Aorta (tissue), 5 donors: ENCODE measurements around the gene MYH11. TPM values are rescaled to one million over a fixed set of nuclear protein-coding genes. Genes with fewer than 3 reads are reported as not detected.
A peak's percentile ranks its signal among the peaks of the same experiment; 100 is the strongest.

ENCODE experiments used
- ATAC-seq: fragments of 200-7000 bp; cut with Tn5 transposase; one replicate; pipeline ENCODE4 v1.9.1; 2022; ENCODE audit warnings: moderate library complexity; ENCODE audit not compliant: low FRiP score
- DNase-seq, 2 donors: peaks; one replicate each; pipeline ENCODE4 v3.0.0-alpha.2; 2020
- H3K27ac ChIP-seq, 2 donors: one replicate each; pipeline ENCODE4 v1.5.1; 2013; ENCODE audit warnings: low read length in 2 of 2, mild to moderate bottlenecking in 2 of 2, moderate library complexity in 2 of 2, control low read depth in 1 of 2, inconsistent platforms in 1 of 2, low read depth in 1 of 2
- H3K27me3 ChIP-seq, 2 donors: one replicate each; pipeline ENCODE4 v1.6.1; 2013; ENCODE audit warnings: control low read depth in 1 of 2, low read length in 1 of 2, mild to moderate bottlenecking in 1 of 2, moderate library complexity in 1 of 2; ENCODE audit not compliant: insufficient read depth in 2 of 2, control insufficient read depth in 1 of 2
- H3K36me3 ChIP-seq, 2 donors: one replicate each; pipeline ENCODE4 v1.6.1; 2013; ENCODE audit warnings: control low read depth in 1 of 2, low read length in 1 of 2, mild to moderate bottlenecking in 1 of 2; ENCODE audit not compliant: insufficient read depth in 2 of 2, control insufficient read depth in 1 of 2
- H3K4me1 ChIP-seq, 2 donors: one replicate each; pipeline ENCODE4 v1.6.1; 2013; ENCODE audit warnings: low read length in 2 of 2, control low read depth in 1 of 2, mild to moderate bottlenecking in 1 of 2, moderate library complexity in 1 of 2; ENCODE audit not compliant: insufficient read depth in 2 of 2, control insufficient read depth in 1 of 2
- H3K4me3 ChIP-seq, 2 donors: one replicate each; pipeline ENCODE4 v1.5.1; 2013; ENCODE audit warnings: low read length in 2 of 2, control low read depth in 1 of 2, mild to moderate bottlenecking in 1 of 2
- H3K9me3 ChIP-seq: one replicate; pipeline ENCODE4 v1.6.1; 2013; ENCODE audit warnings: mild to moderate bottlenecking, low read length; ENCODE audit not compliant: control insufficient read depth
- WGBS, 2 donors: extraction: QIAGEN DNeasy Blood & Tissue Kit; methylation state at CpG; one replicate each; pipeline ENCODE4 v1.1.7; 2013; 5-methylcytosine and 5-hydroxymethylcytosine counted together
- intact Hi-C, 2 donors: fragments of 100-400 bp; cut with DNase I; formaldehyde crosslinking; loops; one replicate each; pipeline versions ENCODE4 v1.14.2 to v1.15.0; 2022
- polyA plus RNA-seq, 2 donors: library from polyadenylated mRNA; stranded (reverse); fragments of 200-250 nt; gene quantifications; one replicate each; pipeline ENCODE4 v1.2.3, GENCODE V29; 2013
- total RNA-seq, 2 donors: library from RNA; stranded (reverse); fragmentation: NEBNext Ultra II Directional; extraction: Animal tissue kit (Norgen Biotek cat#: 25700); gene quantifications; one replicate each; pipeline ENCODE4 v1.2.1, GENCODE V29; 2021
- donor health status: healthy with polysubstance abuse.
- donor health status: Bipolar disorder and iron deficiency.
- donor health status: DM: no; HTN: no; CAD: no.
- donor health status: DM: no; HTN: no; CAD: no.
- donor health status: DM: yes; HTN: yes; CAD: no.

MYH11 gene
- total and polyA plus RNA-seq, 4 donors = 631 to 2,053 (median 1,169) TPM

DNA sequence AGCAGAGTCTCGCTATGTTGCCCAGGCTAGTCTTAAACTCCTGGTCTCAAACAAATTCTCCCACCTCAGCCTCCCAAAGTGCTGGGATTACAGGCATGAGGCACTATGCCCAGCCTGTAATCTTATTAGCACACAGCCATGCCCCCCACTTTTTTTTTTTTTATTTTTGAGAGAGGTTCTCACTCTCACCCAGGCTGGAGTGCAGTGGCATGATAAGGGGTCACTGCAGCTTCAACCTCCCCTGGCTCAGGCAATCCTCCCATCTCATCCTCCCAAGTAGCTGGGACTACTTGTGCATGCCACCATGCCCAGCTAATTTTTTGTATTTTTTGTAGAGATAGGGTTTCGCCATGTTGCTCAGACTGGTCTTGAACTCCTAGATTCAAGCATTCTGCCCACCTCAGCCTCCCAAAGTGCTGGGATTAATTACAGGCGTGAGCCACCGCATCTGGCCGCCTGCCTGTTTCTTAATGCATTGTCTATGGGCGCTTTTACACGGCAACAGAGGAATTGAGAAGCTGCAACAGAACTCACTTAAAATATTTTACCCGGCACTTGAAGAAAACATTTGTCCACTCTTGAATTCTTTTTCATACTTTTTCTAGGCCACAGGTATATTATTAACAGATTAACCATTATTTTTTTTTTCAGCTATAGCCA is 40.4 kb upstream of the MYH11 start:
- WGBS, 2 donors = 94 to 95% methylated on average over 8 of the region's 8 CpGs
- Histone ChIP-seq H3K4me3 (no peak overlapping the region), H3K4me1 (no peaks in the 10 kb centered on the region), H3K27me3 (no peaks in the 10 kb centered on the region), H3K9me3 (no peaks in the 10 kb centered on the region), H3K36me3 (no peaks in the 10 kb centered on the region), H3K27ac (no peak overlapping the region)
- DNase-seq (no peak), ATAC-seq (no peak)
- intact Hi-C loops = loop anchor here in 1 of 2 donors (10.0 kb wide), 1 partner anchor 48 kb away; the partner anchor contains the start of gene ABCC1

DNA sequence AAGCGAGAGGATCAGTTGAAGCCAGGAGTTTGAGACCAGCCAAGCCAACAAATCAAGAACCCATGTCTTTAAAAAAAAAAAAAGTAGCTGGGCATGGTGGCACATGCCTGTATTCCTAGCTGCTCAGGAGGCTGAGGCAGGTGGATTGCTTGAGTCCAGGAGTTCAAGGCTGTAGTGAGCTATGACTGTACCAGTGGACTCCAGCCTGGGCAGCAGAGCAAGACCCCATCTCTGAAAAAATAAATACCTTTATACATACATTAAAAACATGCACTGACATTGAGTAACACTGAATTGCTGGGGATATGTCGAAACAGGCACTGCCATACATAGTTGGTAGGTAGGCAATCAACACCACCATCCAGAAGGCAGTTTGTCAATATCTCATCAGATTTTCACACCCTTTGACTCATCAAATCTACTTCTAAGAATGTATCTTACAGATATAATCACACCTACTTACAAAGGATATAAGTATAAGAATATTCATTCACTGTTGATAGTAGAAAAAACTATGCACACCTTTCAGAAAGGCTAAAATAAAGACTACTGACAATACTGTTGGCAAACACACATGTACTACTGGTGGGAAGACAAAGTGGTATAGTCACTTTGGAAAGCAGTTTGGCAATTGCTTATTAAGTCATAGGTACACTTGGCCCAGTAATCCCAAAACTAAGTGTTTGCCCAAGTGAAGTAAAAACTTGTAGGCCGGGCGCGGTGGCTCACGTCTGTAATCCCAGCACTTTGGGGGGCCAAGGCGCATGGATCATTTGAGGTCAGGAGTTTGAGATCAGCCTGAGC is 37.9 kb upstream of the MYH11 start:
- ATAC-seq = no peak
- H3K36me3 ChIP-seq = no peaks in the 10 kb centered on the region
- intact Hi-C loops = loop anchor here in 1 of 2 donors (10.0 kb wide), 1 partner anchor 50 kb away; the partner anchor contains the start of gene ABCC1

GRCh38 chr16:15891508-15891907 is 34.7 kb upstream of the MYH11 start:
- no peaks in the 10 kb centered on the region for H3K27me3 ChIP-seq
- peaks cover 0 to 2% of the 10 kb centered on the region in 2 donors for H3K4me1 ChIP-seq
- DNase-seq (no peak), ATAC-seq (no peak)
- H3K27ac ChIP-seq = no peak overlapping the region
- H3K9me3 ChIP-seq = no peaks in the 10 kb centered on the region
- WGBS, 2 donors = 95 to 97% methylated on average over 3 of the region's 3 CpGs
- H3K36me3 ChIP-seq = no peaks in the 10 kb centered on the region
- H3K4me3 ChIP-seq = no peak overlapping the region
- intact Hi-C loops = loop anchor here in 1 of 2 donors (10.0 kb wide), 1 partner anchor 53 kb away; the partner anchor contains the start of gene ABCC1

More for the DNA sequence above, 37.9 kb upstream of the MYH11 start:
- H3K27me3 ChIP-seq = no peaks in the 10 kb centered on the region
- H3K4me1 ChIP-seq = no peaks in the 10 kb centered on the region
- DNase-seq = no peak
- 95 to 96% methylated on average over 7 of the region's 7 CpGs for WGBS, 2 donors
- H3K4me3 ChIP-seq = no peak overlapping the region
- H3K27ac ChIP-seq = no peak overlapping the region
- no peaks in the 10 kb centered on the region for H3K9me3 ChIP-seq

GRCh38 chr16:15888072-15888976 is 31.5 kb upstream of the MYH11 start, which contains the start of gene CEP20:
TSS of gene CEP20 (minus strand) at chr16:15888603. CDS start at chr16:15888585, 18 bp downstream.
- Histone ChIP-seq H3K9me3 (no peaks in the 10 kb centered on the region), H3K27me3 (no peaks in the 10 kb centered on the region), H3K36me3 (peaks cover 0 to under 1% of the 10 kb centered on the region in 2 donors), H3K4me3 (peak within 1 kb of the TSS; percentile 70 to 77), H3K27ac (peak within 1 kb of the TSS in 1 of 2 donors; percentile 94), H3K4me1 (peaks cover 0 to 2% of the 10 kb centered on the region in 2 donors)
- ATAC-seq = peak; percentile 100
- intact Hi-C loops = no loop called here
- WGBS, 2 donors = 0% methylated on average over 40 to 41 of the region's 41 CpGs
- peak; percentile 100 for DNase-seq

- intact Hi-C loops = no loop called here
These were observed 30.5 kb upstream of the MYH11 start for GRCh38 chr16:15887283-15887682.

DNA sequence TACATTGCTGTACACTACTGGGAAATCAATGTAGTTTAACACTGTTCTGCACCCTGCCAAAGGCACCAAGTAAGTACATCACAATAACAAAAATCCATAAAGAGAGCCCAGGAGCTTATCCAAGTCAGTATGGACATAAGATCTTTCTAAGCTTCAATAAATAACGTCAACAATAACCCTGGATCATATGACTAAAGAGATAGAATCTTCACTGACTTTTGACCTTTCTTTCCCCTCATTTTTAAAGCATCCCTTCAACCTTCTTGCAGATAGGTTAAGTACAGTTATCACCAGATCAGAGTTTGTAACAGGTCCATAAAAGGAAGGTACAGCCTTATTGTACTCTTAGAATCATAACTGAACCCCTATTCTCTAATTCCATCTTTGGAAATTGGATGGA is 29.2 kb upstream of the MYH11 start:
- Histone ChIP-seq H3K27me3 (no peaks in the 10 kb centered on the region), H3K9me3 (no peaks in the 10 kb centered on the region), H3K36me3 (peaks cover 0 to 2% of the 10 kb centered on the region in 2 donors), H3K4me3 (no peak overlapping the region), H3K4me1 (peaks cover 0 to 2% of the 10 kb centered on the region in 2 donors), H3K27ac (no peak overlapping the region)
- WGBS, 2 donors = 64 to 70% methylated on average over 1 of the region's 1 CpG
- intact Hi-C loops = no loop called here
- DNase-seq (no peak), ATAC-seq (no peak)

More at GRCh38 chr16:15887283-15887682, 30.5 kb upstream of the MYH11 start:
- DNase-seq = no peak
- no peak for ATAC-seq
- Histone ChIP-seq H3K4me3 (peak overlapping the region; percentile 70 to 77), H3K27ac (no peak overlapping the region), H3K27me3 (no peaks in the 10 kb centered on the region), H3K4me1 (peaks cover 0 to 2% of the 10 kb centered on the region in 2 donors), H3K36me3 (peaks cover 0 to 2% of the 10 kb centered on the region in 2 donors), H3K9me3 (no peaks in the 10 kb centered on the region)
- WGBS, 2 donors = 62 to 71% methylated on average over 4 of the region's 4 CpGs

DNA sequence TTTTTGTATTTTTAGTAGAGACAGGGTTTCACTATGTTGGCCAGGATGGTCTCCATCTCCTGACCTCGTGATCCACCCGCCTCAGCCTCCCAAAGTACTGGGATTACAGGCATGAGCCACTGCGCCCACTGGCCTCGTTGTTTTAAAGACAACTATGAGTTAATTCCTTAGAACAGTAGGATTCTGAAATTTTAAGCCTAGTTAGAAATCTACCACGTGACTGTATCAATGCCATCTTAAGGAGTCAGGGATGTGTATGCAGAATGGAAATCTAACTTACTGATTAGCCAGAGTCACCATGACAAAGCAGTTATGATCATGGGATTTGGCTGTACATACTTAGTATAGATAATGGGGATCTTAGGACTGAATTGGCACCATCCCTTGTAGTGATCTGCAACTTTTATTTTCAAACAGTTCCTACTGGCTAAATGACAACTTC is 28.8 kb upstream of the MYH11 start:
- ATAC-seq (no peak), DNase-seq (no peak)
- H3K9me3 ChIP-seq = no peaks in the 10 kb centered on the region
- no peaks in the 10 kb centered on the region for H3K27me3 ChIP-seq
- WGBS, 2 donors = 88 to 90% methylated on average over 5 of the region's 5 CpGs
- no peak overlapping the region for H3K4me3 ChIP-seq
- peaks cover 0 to 2% of the 10 kb centered on the region in 2 donors for H3K36me3 ChIP-seq
- intact Hi-C loops = no loop called here
- H3K27ac ChIP-seq = no peak overlapping the region
- peaks cover 0 to 2% of the 10 kb centered on the region in 2 donors for H3K4me1 ChIP-seq

- Histone ChIP-seq H3K36me3 (peaks cover 0 to 2% of the 10 kb centered on the region in 2 donors), H3K9me3 (no peaks in the 10 kb centered on the region), H3K27me3 (no peaks in the 10 kb centered on the region), H3K4me3 (no peak overlapping the region), H3K4me1 (peaks cover 0 to 2% of the 10 kb centered on the region in 2 donors), H3K27ac (no peak overlapping the region)
- DNase-seq (no peak), ATAC-seq (no peak)
- WGBS, 2 donors = 95 to 97% methylated on average over 3 of the region's 3 CpGs
- intact Hi-C loops = loop anchor here in 1 of 2 donors (5.0 kb wide), 1 partner anchor 145 kb away; no protein-coding TSS in a partner anchor
These were observed 25.7 kb upstream of the MYH11 start for GRCh38 chr16:15882563-15882962.
